Renal cortex interstitium (tissue), 11 donors: ENCODE measurements around the gene FSCN2. TPM values are rescaled to one million over a fixed set of nuclear protein-coding genes. Genes with fewer than 3 reads are reported as not detected.
"Not testable (repeated sequence)": the region's sequence is repeated elsewhere in the genome, so short reads cannot be mapped to it uniquely, and the experiment has no call there.

Source experiments
- DNase-seq, 11 donors: peaks; one replicate each; pipeline ENCODE4 v3.0.0-alpha.2; 2013; ENCODE audit warnings: low read depth in 9 of 11, low spot score in 4 of 11; ENCODE audit errors: extremely low read depth in 1 of 11
- polyA plus RNA-seq, 3 donors: library from polyadenylated mRNA; unstranded; fragments of 120-200 nt; gene quantifications; one replicate each; pipeline ENCODE4 v1.2.1, GENCODE V29; 2013; ENCODE audit not compliant: insufficient read length in 3 of 3

The FSCN2 gene
- polyA plus RNA-seq, 3 donors, result 1.2 to 2.4 (median 1.6) TPM

DNA sequence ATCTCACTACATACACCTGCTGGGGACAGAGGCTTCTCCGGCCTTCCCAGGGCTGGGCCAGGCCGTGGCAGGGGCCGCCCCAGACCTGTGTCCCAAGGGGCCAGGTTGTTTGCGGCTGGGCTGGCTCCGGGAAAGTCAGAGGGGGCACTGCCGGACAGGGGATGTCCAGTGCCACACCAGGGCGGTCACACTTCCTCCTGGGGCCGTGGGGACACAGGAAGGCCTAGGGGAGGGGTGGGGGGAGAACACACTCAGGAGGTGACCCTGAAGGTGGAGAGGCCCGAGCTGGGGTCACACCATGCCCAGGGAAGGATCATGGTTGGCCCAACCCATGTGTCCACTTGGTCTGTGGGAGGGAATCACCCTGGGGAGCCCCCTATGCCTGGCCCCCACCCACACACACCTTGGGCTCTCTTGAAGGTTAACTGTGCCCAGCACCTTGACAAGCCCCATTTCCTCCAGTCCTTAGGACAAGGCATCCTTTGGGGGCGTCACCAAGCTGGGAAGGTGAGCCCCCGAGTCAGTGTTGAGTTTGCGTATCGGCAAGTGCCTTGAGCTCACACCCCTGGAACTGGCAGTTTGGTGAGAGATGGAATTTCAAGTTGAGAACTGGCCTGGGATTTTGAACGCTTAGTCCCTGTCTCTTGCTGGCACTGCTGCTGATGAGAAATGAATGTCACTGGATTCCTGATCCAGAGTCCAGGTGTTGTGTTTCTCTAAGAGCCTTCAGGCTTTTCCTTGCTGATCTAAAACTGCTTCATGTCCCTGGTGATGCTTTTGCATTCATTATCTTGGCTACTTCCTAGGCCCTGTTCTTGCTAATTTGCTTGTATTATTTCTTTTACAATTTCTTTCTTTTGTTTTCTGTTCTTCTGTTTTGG lies 7.9 kb upstream of the FSCN2 start:
- no peak for DNase-seq

DNA sequence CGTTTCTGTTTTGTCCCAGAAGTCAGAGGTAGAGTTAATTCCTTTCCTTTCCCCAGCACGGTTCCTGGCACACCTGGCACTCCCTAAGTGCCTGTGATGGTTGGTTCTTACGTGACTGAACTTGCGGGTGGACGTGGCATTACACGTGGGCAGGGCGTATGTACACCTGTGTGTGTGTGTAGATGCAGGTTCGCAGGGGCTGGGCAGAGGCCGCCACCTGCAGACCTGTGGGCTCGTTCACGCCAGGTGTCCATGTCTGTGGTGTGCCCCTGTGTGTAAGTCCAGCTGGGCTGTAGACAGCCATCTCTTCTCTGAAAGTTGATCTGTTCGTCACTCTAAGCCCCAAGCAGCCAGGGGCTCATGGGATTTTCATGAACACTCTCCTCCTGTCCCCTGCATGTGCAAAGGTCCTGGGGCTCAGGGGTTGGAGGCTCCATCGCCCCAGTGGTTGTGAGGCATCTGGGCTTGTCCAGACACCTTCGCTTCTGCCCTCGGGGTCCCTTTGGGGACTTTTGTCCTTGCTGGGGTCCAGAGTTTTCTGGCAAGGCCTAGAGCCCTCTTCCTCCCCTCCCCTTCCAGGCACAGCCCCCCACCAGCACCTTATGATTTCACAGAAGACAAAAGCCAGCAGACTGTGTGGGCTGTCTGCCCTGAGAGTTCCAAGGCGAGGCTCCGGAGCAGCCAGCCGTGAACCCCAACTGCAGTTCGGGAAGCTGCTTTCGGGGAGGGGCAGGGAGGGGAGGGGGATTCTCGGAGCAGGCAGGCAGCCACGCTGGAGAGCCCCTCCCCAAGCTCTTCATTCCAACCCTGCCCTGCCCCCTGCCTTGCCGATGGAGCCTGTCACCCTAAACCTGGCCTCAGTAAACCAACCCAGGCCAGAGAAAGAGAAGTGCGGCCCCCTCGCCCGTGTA lies 5.4 kb upstream of the FSCN2 start:
- DNase-seq, result peak in 6 of 11 donors; percentile 69 to 88 (median 80)

DNA sequence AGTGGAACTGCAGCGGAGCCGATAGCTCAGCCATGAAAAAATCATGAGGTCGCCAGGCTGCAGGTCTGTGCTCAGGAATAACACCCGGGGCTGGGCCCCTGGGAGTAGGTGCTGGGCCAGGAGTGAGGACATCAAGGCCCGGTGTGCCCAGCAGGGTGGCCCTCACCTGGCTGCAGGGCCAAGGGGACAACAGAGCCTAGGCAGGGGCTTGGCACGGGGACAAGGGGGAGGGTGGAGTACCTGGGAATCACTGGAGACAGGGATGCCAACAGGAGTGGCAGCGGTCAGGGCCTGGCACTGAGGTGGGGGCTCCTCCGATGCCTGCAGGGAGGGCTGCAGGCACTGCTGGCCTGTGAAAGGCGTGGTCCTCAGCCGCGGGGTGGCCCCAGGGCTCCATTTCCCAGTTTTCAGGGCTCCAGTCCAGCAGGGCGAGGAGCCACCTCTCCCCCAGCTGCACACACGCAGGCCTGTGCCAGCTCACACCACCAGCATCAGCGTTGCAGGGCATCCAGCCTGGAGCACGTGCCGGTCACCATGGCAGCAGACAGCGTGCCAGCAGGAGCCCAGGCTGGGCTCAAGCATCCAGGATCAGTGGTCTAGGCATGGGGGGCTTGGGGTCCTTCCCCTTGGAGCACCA lies 4.7 kb upstream of the FSCN2 start:
- no peak for DNase-seq

DNA sequence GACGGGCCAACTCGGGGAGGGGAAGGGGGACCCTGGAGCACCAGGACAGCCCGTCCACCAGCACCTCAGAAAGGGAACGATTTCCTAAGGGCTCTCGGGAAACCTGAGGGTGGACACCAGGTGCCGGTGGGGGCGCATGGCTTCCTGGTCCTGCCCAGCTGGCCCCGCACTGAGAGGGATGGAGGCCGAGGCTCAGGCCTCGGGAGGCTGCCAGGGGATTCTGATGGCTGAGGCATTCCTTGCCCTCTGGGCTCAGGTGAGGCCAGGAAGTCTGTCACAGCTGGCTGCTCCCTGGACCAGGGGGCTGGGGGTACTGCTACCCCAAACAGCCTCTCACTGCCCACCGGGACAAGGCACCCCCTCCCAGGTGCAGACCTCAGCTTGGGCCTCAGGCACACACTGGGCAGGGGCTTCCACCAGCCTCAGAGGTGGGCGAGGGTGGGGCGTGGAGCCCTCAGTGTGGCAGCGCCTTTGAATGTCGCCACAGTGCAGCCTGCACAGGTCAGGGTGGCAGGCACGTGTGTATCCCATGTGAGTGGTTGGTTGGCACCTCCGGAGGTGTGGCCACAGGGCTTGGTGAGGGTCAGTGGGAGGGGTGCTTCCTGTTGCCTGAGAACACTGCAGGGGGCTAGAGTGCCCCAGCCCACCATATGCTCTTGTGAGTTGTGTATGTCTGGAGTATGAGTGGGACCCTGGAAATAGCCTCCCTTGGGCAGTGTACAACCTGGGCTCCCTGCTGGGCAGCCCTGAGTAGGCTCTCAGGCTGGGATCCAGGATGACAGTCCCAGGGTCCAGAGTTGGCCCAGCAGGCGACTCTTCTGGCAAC lies 3.9 kb upstream of the FSCN2 start:
- DNase-seq, result no peak

- no peak for DNase-seq
Observed at GRCh38 chr17:81524865-81525159, 3.4 kb upstream of the FSCN2 start.

DNA sequence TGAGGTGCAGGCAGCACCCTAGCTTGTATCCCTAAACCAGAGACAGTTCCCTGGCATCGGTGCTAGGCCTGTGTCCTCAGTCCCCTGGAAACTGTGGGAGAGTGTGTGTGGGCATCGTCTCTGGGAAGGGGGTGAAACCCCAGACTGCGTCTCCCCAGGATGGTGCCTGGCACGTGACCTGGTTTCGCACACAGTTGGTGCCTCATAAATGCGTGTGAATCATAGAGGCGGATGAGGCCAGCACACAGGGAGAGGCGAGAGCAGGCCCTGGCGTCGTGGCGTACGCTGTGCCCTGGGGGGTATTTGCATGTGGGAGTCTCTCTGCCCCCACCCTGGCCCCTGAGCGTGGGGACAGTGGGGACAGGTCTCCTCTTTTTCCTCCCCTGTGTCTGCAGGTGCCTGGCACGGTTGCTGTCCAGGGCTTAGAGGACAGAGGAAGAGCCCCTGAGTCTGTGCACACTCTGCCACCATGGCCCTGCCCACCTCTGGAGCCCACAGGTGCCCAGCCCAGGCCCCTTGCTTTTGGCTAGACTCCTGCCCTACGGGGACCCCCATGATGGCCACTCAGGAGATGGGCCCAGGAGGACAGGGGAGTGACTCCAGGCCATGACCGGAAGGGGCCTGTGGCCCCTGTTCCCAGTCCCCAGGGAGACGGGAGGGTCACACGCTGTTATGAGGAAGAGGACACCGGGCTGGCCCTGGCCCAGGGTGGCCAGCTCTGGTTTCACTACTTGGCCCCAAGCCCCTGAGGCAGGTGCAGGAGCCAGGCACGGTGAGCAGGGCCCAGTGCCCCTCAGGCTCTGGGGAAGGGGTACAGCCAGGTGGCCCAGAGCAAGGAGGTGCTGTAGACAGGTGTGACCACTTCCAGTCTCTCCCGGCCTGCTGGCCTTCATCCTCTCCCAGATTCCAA lies 1.3 kb upstream of the FSCN2 start:
- no peak for DNase-seq

GRCh38 chr17:81528384-81528650 lies 140 bp downstream of the FSCN2 start:
- no peak for DNase-seq

DNA sequence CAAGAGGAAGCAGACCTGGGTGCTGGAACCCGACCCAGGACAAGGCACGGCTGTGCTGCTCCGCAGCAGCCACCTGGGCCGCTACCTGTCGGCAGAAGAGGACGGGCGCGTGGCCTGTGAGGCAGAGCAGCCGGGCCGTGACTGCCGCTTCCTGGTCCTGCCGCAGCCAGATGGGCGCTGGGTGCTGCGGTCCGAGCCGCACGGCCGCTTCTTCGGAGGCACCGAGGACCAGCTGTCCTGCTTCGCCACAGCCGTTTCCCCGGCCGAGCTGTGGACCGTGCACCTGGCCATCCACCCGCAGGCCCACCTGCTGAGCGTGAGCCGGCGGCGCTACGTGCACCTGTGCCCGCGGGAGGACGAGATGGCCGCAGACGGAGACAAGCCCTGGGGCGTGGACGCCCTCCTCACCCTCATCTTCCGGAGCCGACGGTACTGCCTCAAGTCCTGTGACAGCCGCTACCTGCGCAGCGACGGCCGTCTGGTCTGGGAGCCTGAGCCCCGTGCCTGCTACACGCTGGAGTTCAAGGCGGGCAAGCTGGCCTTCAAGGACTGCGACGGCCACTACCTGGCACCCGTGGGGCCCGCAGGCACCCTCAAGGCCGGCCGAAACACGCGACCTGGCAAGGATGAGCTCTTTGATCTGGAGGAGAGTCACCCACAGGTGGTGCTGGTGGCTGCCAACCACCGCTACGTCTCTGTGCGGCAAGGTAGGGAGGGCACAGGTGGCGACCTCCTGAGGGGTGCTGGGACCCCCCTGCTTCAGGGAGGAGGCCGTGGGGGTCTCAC lies 667 bp downstream of the FSCN2 start:
- DNase-seq, result no peak

DNA sequence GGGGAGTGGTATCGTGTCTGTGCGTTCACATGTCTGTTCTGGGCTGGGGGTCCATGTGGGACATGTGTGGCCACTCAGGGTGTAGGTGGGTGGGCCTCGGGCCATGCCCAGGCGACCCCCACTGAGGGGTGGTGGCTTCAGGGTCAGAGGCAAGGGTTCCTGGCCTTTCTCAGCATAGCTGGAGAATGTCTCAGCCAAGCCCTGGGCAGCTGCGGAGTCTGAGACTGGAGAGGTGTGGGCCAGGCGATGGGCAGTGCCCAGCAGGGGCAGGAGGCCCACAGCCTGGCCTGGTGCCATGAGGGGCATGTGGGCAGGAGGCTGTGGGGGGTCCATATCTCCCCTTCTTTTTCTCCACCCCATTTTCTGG lies 1.2 kb downstream of the FSCN2 start:
- DNase-seq, result no peak

GRCh38 chr17:81531013-81531412 lies 2.8 kb downstream of the FSCN2 start:
- DNase-seq, result not testable (repeated sequence)

GRCh38 chr17:81531998-81532404 lies 3.8 kb downstream of the FSCN2 start:
- not testable (repeated sequence) for DNase-seq

GRCh38 chr17:81532490-81533287 lies 4.5 kb downstream of the FSCN2 start:
- no peak for DNase-seq

GRCh38 chr17:81533339-81534141 lies 5.4 kb downstream of the FSCN2 start:
- no peak for DNase-seq

DNA sequence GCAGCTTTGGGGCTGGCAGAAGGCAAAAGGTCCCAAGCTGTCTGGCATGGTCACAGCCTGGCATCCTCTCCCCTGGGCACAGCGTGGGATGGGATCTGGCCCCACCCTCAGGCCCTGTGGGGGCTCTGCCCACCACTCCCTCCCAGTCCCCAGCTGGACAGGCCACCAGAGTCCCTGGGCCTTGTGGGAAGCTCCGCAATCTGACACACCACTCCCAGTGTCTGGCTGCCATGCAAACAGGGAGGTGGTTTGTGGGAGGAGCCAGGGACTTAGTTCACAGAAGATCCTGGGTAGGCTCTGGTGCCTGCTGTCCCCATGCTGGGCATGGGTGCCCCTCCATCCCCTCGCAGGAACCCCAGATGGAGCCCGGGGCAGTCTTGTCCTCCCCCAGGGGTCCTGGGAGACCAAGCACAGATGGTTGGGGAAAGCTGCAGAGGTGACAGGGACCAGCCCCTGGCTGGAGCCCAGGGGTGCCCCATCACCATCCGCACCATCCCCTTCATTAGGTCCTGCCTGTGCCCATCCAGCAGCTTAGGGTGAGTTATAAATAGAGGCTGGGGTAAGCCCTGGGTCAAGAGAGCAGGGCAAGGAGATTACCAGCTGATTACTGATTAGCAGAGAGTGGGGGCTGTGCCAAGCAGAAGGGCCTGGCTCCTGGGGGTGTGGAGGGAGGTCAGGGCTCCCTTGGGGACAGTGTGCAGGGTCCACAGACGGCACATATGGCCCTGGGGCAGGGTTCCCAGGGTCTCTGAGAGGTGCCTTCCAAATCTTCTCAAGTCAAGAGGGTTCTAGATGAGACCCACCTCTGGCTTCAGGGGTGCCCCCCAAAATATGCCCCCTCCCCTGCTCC lies 6.2 kb downstream of the FSCN2 start:
- DNase-seq, result no peak

DNA sequence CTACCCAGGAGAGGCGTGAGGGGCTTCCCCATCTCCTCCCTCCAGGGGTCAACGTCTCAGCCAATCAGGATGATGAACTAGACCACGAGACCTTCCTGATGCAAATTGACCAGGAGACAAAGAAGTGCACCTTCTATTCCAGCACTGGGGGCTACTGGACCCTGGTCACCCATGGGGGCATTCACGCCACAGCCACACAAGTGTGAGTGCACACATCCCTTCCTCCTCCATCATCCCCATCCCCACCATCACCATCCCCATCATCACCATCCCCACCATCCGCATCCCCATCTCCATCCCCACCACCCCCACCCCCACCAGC lies 6.8 kb downstream of the FSCN2 start:
- no peak for DNase-seq
